ENCODE measurements around the gene PCCA.
"Not testable (repeated sequence)": the region's sequence is repeated elsewhere in the genome, so short reads cannot be mapped to it uniquely, and the experiment has no call there.

DNA sequence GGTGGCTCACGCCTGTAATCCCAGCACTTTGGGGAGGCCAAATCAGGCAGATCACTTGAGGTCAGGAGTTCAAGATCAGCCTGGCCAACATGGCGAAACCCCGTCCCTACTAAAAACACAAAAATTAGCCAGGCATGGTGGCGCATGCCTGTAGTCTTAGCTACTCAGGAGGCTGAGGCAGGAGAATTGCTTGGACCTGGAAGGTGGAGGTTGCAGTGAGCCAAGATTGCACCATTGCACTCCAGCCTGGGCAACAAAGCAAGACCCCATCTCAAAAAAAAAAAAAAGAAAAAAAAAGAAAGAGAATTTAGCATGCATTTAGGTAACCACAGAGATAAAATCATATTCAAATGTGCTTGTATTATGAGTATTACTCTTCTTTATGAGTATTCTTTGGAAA is 85.6 kb downstream of the PCCA start:
- not testable (repeated sequence) for TF ChIP-seq POLR2A (IDR thresholded peaks at IDR 0.05)
- TF ChIP-seq, protein P1, sequence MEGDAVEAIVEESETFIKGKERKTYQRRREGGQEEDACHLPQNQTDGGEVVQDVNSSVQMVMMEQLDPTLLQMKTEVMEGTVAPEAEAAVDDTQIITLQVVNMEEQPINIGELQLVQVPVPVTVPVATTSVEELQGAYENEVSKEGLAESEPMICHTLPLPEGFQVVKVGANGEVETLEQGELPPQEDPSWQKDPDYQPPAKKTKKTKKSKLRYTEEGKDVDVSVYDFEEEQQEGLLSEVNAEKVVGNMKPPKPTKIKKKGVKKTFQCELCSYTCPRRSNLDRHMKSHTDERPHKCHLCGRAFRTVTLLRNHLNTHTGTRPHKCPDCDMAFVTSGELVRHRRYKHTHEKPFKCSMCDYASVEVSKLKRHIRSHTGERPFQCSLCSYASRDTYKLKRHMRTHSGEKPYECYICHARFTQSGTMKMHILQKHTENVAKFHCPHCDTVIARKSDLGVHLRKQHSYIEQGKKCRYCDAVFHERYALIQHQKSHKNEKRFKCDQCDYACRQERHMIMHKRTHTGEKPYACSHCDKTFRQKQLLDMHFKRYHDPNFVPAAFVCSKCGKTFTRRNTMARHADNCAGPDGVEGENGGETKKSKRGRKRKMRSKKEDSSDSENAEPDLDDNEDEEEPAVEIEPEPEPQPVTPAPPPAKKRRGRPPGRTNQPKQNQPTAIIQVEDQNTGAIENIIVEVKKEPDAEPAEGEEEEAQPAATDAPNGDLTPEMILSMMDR (IDR thresholded peaks at IDR 0.05): not testable (repeated sequence)
